Activated T-cell treated with anti-CD3 and anti-CD28 coated beads, Interleukin-2, amount 50 U/mL, for 1 hour (primary cell): ENCODE measurements around the gene FAM229B.
A peak's percentile ranks its signal among the peaks of the same experiment; 100 is the strongest.
"Not testable (repeated sequence)": the region's sequence is repeated elsewhere in the genome, so short reads cannot be mapped to it uniquely, and the experiment has no call there.

Experiments
- DNase-seq: peaks from one replicate; pipeline ENCODE4 v3.0.0-alpha.2; 2020

The FAM229B gene, protein sequence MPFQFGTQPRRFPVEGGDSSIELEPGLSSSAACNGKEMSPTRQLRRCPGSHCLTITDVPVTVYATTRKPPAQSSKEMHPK

DNA sequence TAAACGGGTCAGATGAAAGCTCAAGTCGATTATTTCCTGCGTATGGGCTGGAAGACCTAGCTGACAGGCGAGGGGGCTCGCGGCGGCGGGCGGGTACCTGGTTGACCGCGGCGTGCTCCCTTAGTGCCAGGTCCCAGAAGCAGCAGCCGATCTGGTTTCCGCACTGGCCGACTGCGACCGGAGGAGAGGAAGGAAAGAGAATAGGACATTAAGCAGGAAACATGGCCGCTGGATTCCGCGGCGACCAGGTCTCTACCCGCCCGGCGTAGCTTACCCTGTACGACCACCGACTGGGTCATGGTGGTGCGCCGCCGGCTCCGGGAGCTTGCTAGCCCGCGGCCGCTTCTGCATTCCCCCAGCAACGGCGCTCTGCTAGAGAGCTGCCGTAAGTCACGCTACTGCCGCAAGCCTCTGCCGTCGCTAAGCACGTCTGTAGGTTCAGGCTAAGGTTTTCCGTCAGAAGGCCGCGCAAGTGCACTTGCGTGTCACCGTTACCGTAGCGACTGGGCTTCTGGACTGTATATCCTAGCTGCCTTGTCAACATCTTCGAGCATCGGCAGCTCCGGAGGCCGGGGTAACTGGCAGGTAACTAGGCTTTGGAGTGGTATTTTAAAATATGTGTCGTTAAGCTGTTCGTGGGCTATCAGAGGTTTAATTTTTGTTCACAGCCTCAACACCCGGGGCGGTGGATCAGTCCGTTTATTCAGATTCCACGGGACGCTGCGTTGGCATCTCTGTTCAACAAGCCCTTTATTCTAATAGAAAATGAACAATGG lies at the start of gene FAM229B, which contains the start of gene TUBE1:
Gene FAM229B, plus strand, starts transcription at position 456 of the 776 bp plus-strand sequence. CDS start 11,693 bp downstream, outside the sequence.
Gene TUBE1, minus strand, starts transcription at position 347 of the 776 bp plus-strand sequence. Its CDS starts 48 bp downstream, at position 299.
- peak; percentile 84 for DNase-seq

DNA sequence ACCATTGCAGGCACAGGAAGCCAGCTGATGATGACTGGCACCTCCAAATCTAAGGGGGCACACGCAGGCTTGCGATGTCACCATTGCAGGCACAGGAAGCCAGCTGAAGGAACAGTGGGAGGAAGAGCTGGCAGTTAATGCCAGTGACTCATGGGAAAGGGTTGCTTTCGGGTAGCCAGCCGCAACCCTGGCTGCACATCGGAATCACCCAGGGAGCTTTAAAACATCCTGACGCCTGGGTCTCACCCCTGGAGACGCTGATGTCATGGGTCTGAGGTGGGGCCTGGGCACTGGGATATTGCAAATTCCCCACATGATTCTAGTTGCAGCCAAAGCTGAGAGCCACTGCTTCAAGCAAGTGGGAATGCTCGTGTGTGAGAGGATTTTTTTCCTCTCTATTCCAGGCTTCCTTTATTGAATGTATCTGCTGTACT lies 49.6 kb upstream of the FAM229B start:
- no peak for DNase-seq

DNA sequence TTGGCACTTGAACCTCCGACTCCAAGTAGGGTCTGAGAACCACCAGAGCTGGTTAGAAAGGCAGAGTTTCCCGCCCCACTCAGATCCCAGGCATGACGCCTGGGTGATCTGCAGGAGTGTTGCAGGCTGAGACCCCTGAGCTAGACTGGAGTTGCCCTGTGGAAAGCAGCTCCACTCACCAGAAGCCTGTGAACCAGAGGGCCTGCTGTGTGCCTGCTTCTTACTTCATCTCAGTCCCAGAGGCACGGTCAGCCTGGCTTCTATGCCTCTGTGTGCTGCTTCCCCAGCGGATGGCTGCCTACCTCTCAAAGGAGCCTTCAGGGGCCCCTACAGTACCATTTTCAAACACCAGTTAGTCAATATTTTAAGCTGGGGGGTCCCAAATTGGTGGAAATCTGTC lies 49.1 kb upstream of the FAM229B start:
- no peak for DNase-seq

DNA sequence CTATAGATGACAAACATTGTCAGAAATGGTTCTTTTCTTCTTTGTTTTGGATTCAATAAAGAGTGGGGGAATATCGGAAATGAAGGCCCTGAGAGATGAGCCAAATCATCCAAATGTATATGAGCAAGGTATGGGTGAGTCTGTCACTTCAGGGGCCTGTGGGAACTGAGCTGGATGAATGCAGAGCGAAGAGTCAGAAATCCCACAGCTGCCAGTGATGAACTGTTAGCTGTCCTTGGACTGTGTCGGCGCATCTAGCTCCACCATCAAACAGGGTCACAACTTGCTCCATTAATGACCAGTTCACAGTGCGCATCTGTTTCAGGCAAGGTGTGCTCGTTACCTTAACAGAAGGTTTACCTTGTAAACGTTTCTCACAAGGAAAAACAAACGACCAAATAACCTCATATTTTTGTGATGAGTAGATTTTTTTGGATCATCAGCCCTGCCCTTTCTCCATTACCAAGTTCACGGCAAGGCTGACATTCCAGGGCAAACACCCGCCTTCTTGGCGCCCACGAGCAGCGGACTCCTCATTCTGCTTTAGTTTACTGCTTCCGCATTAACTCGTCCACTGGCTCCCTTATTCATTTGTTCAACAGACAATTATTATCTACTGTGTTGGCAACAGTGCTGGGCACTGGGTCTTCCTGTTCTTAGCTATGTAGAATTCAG lies 48.5 kb upstream of the FAM229B start:
- no peak for DNase-seq

DNA sequence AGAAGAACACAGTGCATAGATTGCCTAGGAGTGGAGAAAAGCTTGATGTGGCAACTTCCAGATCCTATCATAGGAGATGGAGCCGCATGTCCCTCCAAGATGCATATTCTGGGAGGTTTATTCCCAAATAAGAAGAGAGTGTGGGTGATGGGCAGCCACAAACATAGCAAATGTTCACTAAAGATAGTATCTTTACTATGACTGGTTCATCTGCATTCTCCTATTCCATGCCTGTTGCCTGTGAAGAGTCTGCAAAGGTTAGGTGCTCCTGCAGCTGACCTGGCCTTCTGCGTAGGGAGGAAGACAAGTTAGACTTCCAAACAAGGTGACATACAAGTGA lies 48.0 kb upstream of the FAM229B start:
- no peak for DNase-seq

DNA sequence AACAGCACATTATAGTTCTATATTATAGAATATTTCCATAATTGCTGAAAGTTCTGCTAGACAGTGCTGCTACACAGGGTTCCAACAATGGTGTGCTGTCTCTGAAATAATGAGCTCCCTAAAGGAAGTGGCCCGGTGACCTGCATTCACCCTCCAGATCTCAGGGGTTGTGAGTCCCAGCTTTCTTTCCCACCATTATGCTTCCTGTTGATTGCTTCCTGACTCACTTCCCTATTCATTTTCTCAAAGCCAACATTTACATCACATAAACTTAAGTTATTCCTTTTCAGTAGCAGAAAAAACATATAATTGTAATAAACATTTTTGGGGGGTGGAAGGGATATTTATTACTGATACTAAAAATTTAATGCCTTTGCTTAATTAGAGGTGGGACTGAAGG lies 46.4 kb upstream of the FAM229B start:
- DNase-seq, result no peak

DNA sequence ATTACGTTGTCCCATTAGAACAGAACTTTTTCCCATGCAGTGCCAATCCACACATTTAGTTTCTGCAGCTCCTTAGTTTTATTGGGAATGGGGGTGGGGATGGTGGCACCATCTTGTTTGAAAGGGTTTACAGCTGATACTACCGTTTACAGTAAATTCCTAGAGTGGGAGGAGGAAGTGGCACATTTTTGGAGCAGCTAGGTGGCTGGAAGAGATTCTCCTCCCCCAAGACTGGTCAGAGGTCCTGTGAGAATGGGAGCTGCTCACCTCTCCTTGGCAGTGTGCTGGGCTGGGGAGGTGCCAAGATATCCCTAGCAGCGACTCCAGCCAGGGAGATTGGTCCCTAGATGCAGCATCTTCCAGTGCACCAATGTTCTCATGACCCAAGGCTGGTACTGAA lies 45.9 kb upstream of the FAM229B start:
- DNase-seq, result no peak

DNA sequence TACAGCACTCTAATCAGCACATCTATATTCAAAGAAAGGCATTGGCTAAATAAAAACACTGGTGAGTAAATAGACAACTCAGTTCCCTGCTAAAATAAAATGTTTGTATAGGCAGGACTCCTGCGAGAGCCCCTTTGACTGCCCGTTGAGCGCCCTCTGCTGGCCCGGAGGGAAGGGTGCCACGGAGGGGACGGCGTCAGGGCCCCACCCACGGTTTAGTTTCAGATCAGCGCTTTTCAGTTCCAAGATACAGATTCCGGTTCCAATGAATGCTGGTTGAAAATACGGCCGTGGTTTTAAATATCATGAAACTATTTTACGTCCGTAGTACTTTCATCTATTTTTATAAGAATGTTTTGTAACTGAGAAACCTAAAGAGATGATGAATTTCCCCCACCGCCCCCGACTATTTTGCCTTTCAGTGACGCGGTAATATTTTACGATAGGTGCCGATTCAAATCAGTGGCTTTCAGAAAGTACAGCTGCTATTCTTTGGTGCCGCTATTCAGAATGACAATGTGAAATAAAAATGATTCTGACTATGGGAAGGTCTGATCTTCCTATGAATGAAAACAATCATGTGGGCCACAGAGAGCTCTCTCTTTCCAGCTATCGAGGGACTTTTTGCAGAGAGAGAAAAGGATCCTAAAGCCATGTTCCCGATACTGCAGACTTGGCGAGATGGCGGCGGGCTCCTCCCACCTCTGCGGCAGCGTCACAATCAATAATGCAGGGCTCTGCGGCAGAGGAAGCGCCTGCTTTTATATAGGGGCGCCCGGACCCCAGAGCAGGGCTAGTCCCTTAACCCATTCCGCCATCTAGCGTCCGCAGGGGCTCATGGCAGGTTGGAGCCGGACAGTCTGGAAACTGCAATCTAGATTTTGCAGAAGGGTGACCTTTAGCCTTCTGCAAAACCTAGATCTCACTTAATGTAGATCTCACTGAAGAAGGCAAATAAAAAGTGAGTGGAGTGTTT lies 44.1 kb upstream of the FAM229B start:
- peak; percentile 94 for DNase-seq

DNA sequence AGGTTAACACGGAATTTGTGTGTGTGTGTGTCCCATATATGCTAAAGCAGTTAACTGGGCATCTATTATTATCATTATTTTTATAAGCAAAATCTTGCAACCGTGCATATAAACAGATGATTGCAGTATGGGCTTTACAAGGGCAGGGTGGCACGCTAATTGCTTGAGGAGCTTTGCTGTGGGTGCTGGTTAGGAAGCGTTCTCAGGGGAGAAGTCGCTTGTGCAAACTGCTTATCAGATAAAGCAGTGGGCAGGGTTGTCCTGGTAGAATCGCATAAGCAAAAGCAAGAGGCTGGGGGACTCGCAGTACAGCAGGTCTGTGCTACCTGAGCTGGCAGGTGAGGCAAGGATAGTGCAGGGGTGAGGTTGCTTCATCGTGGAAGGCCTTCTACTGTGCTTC lies 43.2 kb upstream of the FAM229B start:
- DNase-seq, result no peak

DNA sequence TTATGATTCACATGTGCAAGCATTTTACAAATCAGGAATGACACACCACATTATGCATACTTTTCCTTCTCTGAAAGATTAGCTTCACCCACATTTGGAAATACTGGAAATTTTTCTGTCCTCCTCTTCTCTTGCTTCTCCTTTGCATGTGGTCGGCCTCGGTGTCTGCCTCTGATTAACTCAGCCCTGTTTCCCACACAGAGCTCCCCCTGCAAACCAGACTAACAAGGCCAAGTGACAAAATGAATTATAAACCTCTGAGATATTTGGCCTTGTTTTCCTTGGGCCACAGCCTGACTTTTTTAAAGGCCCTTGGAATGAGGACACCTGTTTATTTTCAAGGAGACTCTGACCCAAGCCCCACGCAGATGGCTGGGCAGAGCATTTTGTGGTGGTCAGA lies 42.5 kb upstream of the FAM229B start:
- DNase-seq, result no peak

DNA sequence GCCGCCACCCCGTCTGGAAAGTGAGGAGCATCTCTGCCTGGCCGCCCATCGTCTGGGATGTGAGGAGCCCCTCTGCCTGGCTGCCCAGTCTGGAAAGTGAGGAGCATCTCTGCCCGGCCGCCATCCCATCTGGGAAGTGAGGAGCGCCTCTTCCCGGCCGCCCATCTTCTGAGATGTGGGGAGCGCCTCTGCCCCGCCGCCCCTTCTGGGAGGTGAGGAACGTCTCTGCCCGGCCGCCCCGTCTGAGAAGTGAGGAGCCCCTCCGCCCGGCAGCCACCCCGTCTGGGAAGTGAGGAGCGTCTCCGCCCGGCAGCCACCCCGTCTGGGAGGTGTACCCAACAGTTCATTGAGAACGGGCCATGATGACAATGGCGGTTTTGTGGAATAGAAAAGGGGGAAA lies 39.9 kb upstream of the FAM229B start:
- DNase-seq, result not testable (repeated sequence)

DNA sequence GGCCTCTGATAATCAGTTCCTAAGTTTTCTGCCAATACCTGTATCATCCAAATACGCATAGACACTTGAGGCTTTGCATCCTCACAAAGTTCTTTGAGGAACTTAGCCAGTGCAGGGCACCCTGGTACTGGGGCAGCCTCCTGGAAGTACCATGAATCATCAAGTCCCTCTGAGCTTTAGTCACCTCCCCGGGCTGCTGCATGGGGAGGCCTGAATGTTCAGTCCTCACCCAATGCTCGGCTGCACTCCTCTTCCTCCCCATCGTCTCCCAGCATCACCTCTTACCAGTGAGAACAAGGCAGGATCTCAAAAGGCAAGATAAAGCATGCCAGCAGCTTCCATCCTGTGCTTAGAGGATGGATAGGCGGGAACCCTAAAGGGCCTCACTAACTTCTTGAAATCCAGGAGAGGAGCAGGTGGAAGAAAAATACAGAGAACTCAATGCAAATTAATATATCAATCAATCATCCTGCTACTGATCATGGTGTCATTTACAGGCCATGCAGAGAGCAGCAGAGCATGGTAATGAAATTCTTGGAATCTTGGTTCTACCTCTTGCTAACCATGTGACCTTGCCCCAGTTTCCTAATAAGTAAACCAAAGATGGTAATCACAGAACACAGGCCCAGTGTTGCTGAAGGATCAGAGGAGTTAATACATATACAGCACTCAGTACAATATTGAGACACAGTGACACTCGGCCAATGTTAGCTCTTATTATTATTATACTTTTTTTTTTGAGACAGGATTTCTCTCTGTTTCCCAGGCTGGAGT lies 38.2 kb upstream of the FAM229B start:
- no peak for DNase-seq

DNA sequence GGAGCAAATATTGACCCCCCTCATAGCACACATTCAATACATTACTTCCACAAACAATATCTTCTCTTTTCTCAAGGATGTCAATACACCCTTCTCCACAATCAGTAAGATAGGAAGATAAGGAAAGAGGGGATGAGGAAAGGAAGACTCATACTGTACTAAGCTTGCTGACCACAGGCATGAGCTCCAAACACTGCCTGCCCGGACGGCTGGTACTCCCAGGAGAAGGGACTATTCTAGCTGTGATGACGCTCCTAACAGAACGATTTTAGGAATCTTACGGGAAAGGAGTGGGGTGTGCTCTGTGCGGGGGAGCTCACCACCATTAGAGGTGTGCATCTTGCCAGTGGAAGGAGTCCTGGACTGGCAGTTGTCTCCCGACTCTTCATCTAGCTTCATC lies 37.4 kb upstream of the FAM229B start:
- no peak for DNase-seq

DNA sequence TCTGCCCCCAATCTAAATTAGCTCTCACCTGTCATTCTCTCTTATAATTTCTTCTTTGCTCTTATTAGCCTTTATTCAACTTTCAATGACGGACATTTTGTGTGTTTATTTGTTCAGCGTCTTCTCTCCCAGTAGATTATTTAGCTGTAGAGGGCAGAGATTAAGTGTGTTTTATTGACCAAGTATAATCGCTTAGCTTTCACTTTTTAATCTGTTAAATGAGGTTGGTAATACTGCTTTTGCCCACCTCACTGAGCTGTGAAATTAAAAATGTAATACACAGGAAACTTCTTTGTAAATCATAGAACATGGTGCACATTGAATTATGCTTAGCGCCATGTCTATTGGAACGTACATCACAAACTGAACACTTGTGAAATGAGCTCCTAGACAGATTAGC lies 37.0 kb upstream of the FAM229B start:
- no peak for DNase-seq

DNA sequence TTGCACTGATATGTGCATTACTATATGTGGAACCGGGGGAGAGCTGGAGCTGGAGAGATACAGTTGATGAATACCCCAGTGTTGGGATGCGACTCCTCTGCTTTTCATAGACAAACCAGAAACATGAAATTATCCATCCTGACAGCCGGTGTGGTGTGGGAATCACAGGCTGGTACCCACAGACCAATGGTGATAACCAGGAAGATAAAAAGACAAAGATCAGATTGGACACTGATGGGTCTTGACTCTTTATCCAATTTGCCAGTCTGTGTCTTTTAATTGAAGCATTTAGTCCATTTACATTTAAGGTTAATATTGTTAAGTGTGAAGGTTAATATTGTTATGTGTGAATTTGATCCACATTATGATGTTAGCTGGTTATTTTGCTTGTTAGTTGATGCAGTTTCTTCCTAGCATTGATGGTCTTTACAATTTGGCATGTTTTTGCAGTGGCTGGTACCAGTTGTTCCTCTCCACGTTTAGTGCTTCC lies 36.1 kb upstream of the FAM229B start:
- DNase-seq, result not testable (repeated sequence)

DNA sequence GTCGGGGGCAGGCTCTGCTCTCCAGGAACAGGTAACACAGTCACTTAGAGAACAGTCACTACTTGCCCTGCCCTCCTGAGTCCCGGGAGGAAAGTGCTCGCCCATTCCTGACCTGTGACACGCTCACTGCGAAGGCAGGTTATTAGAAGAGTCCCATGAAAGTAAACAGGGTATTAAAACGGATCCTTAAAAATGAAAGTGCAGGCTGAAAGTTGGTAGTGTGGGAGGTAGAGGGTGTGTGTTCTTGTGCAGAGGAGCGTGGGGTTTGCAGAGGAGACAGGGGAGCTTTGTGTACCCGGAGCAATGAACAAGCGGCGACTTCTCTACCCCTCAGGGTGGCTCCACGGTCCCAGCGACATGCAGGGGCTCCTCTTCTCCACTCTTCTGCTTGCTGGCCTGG lies 33.4 kb upstream of the FAM229B start, which contains the start of gene CCN6:
Gene CCN6, plus strand, starts transcription at position 104 of the 400 bp plus-strand sequence. Its CDS starts 254 bp downstream, at position 358.
- no peak for DNase-seq

DNA sequence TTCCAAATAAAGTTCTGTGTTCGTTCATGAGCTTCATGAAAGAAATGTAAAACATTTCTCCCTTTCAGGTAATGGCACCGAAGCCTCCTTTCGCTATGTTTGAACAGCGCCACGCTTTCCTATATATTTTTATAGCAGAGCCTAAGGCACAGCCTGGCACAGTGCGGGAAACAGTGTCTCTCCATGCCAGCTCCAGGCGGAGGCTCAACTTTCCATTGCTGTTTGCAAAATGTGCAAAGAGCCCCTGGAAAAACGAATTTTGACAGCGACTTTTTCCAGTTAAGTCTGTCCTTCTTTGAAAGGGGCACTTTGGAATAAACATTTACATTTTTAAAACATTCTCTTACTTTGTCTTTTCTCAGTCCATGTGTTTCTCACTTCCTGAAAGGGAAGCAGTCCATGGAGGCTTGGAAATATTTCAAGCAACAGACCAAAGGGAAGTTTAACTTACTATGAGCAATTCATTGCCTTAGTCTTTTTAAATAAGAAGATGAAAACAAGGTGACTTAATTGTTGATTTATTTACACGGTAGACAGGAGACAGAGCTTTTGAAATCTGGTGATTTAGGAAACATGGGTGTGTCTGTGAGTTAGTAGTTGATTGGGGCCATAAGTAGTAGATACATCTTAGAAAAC lies 32.7 kb upstream of the FAM229B start:
- DNase-seq, result no peak

DNA sequence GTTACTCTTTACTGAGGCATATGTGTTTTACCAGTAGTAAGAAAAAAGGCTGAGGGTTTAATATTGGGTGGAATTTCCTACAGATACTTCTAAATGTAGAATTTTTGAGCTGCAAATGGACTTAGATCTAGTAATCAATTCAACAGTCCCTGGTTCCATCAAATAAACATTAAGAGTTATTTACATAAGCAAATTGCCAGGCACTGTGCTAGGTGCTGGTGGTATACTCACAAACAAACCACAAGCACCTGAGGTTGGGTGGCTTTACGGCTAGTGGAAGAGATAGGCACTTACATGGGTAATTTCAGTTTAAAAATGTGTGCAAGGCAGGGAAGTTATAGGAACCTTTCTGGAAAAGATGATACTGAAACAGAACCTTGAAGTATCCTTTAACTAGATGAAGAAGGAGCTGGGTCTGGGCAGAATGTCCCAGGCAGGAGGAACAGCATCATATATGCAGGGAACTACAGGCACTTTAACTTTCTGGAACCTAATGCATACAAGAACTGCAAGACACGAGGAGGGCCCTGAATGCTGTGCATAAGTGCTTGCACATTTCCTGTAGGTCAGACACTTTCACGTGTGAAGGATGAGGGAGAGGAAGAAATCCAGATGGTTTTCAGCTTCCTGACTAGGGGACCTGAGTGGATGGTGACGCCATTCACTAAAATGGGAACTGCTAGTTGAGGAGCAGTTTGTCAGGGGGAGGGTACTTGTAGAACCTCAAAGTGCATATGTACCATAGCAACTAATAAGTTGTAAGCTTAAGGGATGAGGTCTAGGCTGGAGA lies 29.0 kb upstream of the FAM229B start:
- no peak for DNase-seq

DNA sequence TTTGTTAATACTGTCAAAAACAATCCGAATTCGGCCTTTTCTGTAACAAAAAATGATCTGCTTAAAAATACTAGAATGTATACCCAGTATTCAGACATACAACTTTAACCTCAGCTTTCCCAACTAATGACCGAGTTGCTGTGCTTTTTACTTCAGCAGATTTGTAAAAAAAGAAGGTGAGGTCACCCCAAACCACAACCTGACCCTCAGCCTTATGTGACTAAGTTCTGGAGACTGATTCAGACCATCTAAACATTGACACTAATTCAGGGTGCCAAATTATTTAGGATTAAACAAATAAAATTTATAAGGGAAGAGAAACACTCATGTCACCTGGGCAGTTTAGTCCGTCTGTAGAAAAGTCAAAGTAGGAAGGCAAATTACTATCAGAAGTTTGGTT lies 25.8 kb upstream of the FAM229B start:
- DNase-seq, result no peak

DNA sequence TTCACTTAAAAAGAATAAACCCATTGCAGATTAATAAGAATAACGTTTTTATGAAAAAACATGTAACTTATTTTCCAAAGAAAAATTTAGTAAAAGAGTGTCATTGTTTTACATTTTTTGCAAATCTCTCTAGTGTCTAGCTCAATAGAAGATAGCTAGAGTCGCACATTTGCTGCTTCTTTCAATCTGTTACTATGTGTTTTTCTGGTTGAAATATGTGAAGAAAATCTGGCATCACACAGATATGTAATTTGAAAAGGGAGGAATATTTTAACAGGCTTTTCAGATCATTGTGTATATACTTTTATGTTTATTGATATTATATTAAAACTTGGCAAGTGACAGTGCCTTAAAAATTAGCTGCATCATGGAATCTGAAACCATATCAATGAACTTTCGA lies 24.4 kb upstream of the FAM229B start:
- DNase-seq, result no peak
